ENCODE results near the gene NKAPL.

The NKAPL gene

GRCh38 chr6:28217890-28218289 lies 41.2 kb upstream of the NKAPL start:
- H3K4me3 ChIP-seq (ENCODE audit: low read length), result peak overlapping the region; percentile 65
- TF ChIP-seq, protein P1, sequence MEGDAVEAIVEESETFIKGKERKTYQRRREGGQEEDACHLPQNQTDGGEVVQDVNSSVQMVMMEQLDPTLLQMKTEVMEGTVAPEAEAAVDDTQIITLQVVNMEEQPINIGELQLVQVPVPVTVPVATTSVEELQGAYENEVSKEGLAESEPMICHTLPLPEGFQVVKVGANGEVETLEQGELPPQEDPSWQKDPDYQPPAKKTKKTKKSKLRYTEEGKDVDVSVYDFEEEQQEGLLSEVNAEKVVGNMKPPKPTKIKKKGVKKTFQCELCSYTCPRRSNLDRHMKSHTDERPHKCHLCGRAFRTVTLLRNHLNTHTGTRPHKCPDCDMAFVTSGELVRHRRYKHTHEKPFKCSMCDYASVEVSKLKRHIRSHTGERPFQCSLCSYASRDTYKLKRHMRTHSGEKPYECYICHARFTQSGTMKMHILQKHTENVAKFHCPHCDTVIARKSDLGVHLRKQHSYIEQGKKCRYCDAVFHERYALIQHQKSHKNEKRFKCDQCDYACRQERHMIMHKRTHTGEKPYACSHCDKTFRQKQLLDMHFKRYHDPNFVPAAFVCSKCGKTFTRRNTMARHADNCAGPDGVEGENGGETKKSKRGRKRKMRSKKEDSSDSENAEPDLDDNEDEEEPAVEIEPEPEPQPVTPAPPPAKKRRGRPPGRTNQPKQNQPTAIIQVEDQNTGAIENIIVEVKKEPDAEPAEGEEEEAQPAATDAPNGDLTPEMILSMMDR (conservative IDR thresholded peaks at IDR 0.05; ENCODE audit: low read length), result no peak
- DNase-seq (ENCODE audit: low read depth), result no peak

DNA sequence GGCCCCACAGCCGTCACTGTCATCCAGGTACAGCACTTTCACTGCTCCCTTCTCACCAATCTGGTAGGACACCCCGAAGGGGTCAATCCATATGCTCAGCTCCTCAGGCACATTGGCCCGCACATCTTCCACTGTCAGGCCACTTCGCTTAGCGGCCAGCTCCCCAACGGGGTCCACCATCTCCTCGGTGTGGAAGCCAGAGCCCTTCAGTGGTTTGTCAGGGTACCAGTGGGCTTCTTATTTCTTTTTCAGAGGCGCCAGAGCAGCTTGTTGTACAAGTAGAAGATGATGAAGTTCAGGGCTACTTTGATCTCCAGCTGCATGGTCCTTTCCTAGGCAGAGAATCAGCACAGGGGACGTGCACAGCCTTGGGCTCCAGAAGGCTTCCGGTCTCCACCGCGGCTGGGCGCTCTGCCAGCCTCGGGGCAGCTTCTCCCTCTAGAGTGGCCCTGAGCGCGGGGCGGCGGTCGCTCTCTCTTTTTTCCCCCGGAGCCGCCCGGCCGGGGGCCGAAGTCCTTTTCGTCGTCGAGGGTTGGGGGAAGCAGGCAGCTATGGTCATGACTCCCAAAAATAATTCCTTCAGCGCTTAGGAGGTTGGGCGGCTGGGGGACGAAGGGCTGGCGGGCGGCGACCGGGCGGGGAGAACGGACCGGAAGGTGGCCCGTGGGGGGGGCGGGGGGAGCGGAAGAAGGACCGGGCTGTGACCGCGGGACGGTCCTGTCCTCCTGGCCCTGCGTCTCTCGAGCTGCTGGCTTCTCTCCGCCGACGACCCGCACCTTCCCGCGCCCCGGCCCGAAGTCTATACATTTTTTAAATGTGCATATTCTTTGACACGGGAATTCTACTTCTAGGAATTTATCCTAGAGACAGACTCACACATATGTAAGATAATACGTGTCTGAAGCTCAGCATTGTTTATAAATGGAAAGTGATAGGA lies 40.5 kb upstream of the NKAPL start:
- peak; percentile 68 for DNase-seq (ENCODE audit: low read depth)
- H3K4me3 ChIP-seq (ENCODE audit: low read length), result peak overlapping the region; percentile 65
- TF ChIP-seq, protein P1 (conservative IDR thresholded peaks at IDR 0.05; ENCODE audit: low read length), result no peak

DNA sequence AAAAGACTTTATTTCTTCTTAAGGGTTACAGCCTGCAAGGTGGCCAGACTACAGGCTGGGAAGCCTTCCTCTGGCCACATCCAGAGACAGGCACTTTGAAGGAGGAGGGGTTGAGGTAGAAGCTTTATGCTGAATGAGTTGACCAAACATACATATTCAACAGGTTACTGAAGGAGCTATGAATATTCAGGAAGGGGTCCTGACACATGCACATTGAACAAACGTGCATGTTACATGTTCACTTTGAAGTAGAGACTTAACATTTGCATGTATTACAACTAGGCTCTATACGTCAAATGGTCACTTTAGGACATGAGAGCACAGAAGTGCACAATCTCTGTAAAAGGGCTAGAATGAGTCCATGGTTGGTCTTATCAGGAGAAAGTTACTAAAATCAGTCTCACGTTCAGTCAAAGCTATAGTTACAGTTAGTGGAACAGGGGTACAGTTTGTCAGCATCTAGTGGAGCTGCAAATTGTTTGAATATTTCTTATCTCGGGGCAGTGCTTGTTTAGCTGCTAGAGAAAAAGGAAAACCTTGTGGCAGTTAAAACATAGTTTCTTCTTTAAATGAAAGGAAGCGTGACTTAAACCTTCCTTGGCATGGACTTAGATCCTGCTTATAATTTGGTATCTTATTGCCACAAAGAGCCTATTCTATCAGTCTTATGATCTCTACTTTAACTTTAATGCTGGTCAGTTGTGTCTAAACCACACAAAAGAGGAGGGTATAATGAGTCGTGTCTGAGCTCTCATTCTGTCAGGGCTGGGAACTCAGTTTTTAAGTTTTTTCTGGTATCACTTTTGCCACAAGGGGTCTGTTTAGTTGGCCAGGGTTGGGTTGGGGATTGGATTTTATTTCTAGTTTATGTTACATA lies 38.6 kb upstream of the NKAPL start:
- DNase-seq (ENCODE audit: low read depth), result no peak
- no peak overlapping the region for H3K4me3 ChIP-seq (ENCODE audit: low read length)
- TF ChIP-seq, protein P1 (conservative IDR thresholded peaks at IDR 0.05; ENCODE audit: low read length), result no peak

GRCh38 chr6:28224131-28225055 lies 34.7 kb upstream of the NKAPL start:
- TF ChIP-seq, protein P1 (conservative IDR thresholded peaks at IDR 0.05; ENCODE audit: low read length), result no peak
- H3K4me3 ChIP-seq (ENCODE audit: low read length), result peak overlapping the region; percentile 82
- no peak for DNase-seq (ENCODE audit: low read depth)

GRCh38 chr6:28225056-28225834 lies 33.9 kb upstream of the NKAPL start, which contains the start of gene ZSCAN9:
Gene ZSCAN9 (plus strand): TSS chr6:28225275. CDS start chr6:28227085, 1,810 bp downstream.
- TF ChIP-seq, protein P1 (conservative IDR thresholded peaks at IDR 0.05; ENCODE audit: low read length), result no peak
- H3K4me3 ChIP-seq (ENCODE audit: low read length), result peak within 1 kb of the TSS; percentile 82
- DNase-seq (ENCODE audit: low read depth), result peak; percentile 86

- TF ChIP-seq, protein P1 (conservative IDR thresholded peaks at IDR 0.05; ENCODE audit: low read length), result no peak
- H3K4me3 ChIP-seq (ENCODE audit: low read length), result no peak overlapping the region
- DNase-seq (ENCODE audit: low read depth), result no peak
These were observed 32.6 kb upstream of the NKAPL start for GRCh38 chr6:28226460-28226859.
